Transverse colon (tissue), 4 donors: ENCODE data around the gene CHST3. TPM values are rescaled to one million over a fixed set of nuclear protein-coding genes. Genes with fewer than 3 reads are reported as not detected.

Experiments used
- DNase-seq: peaks from one replicate; pipeline ENCODE4 v3.0.0-alpha.2; 2019
- H3K27ac ChIP-seq, 4 donors: fragments of 200-600 bp; sonication (generic); 2 replicates each; pipeline ENCODE4 v1.5.1; 2016 to 2018; ENCODE audit warnings: inconsistent platforms in 4 of 4
- H3K27me3 ChIP-seq: fragments of 200-600 bp; sonication (generic); 2 replicates; pipeline ENCODE4 v1.5.1; 2017; ENCODE audit warnings: inconsistent platforms
- H3K36me3 ChIP-seq, 4 donors: fragments of 200-600 bp; sonication (generic); 2 replicates each; pipeline ENCODE4 v1.5.1; 2017 to 2019; ENCODE audit warnings: inconsistent platforms in 4 of 4
- H3K4me1 ChIP-seq, 4 donors: fragments of 200-600 bp; sonication (generic); 2 replicates each; pipeline ENCODE4 v1.5.1; 2017 to 2020; ENCODE audit warnings: inconsistent platforms in 4 of 4
- H3K4me3 ChIP-seq, 4 donors: fragments of 200-600 bp; sonication (generic); 1 replicate in 1 of 4; 2 replicates in 3 of 4; pipeline versions ENCODE4 v1.5.1 to v1.6.1; 2017 to 2019; ENCODE audit warnings: inconsistent platforms in 4 of 4
- H3K9me3 ChIP-seq, 2 donors: fragments of 200-600 bp; sonication (generic); 2 replicates each; pipeline ENCODE4 v1.5.1; 2017 to 2019; ENCODE audit warnings: inconsistent platforms in 2 of 2
- EP300 ChIP-seq: sonication (generic); formaldehyde crosslinking; IDR thresholded peaks from one replicate; pipeline ENCODE4 v1.6.1; 2017; ENCODE audit warnings: antibody characterized with exemption, low read depth
- POLR2A ChIP-seq: fragments of 450-650 bp; IDR thresholded peaks from one replicate; pipeline ENCODE4 v1.6.1; 2016; ENCODE audit warnings: antibody characterized with exemption, mild to moderate bottlenecking, moderate library complexity
- POLR2AphosphoS5 ChIP-seq, 3 donors: sonication (generic); formaldehyde crosslinking; IDR thresholded peaks; one replicate each; pipeline ENCODE4 v1.6.1; 2016; ENCODE audit warnings: antibody characterized with exemption in 3 of 3
- whole genome bisulfite sequencing, 2 donors: methylation state at CpG; one replicate each; pipeline ENCODE4 v1.1.5; 2018; ENCODE audit warnings: low coverage in 1 of 2; 5-methylcytosine and 5-hydroxymethylcytosine counted together
- in situ Hi-C, 4 donors: fragments of 200-750 bp; cut with MboI; loops; one replicate each; pipeline versions ENCODE4 v1.15.0 to v1.15.1; 2017; ENCODE audit warnings: low sequenced_read_pairs in 3 of 4, low pct_ligation_motif_present in 1 of 4, low pct_unique_long_range_greater_than_20kb in 1 of 4
- intact Hi-C: fragments of 100-400 bp; cut with DNase I; formaldehyde crosslinking; loops from one replicate; pipeline ENCODE4 v1.15.1; 2023; ENCODE audit warnings: low total_unique reads
- total RNA-seq, 4 donors: library from RNA; depleted of rRNA; stranded (reverse); fragments of >200 nt; gene quantifications; one replicate each; pipeline ENCODE4 v1.1.0, GENCODE V29; 2016
- TF ChIP-seq, protein P1 (sequence below), 5 experiments: fragments of 200-600 bp in 3 of 5; fragments of 450-650 bp in 2 of 5; sonication (generic) in 3 of 5; IDR thresholded peaks; 1 replicate in 2 of 5; 2 replicates in 3 of 5; pipeline ENCODE4 v1.5.1; 2016 to 2017; ENCODE audit warnings: antibody characterized with exemption in 5 of 5, inconsistent platforms in 3 of 5, mild to moderate bottlenecking in 2 of 5, moderate library complexity in 1 of 5

The CHST3 gene
- total RNA-seq, 4 donors from 2014 or later: 1.6 to 10.5 (median 3.9) TPM

DNA sequence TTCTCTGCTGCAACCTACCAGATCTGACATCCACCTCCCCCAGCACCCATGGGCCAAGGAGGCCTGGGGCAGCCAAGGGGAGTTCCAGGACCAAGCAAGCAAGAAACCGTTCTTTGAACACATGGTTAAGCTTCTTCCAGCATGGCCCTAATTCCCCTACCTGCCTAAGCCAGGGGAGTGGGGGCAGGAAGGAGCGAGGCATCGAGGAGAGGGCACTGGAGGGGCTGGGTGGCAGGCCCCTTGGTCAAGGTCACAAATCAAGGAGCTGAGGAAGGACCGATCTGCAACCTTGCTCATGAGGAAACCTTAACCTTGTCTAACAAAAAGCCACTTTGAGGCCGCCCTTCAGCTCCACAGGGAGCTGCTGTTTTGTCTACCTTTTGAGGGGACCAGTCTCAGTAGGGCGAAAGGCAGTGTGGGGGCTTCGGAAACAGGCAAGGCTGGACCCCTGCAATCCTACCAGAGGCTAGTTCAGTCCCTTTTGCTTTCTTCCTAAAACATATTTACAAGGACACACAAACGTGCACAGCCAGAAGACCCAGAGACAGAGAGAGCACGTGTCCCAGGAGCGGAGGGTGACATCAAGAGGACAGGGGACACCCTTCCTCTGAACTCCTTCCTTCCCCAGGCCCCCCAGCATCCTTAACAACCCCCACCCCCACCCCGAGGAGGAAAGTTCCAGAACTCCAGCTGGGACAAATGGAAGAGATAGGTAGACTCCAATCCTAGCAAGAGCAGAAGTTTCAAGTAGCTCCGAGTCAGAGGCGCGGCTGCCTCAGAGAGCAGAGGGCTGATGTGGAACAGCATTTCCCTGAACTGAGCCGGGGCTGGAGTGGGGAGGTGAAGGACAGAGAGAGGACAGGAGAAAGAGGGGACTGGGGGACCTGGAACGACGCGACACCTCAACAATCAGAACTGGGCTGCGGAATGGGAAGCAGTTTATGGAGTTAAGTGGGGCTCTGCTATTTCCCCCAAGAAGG is 95.9 kb downstream of the CHST3 start:
- intact Hi-C loops: no loop called here
- in situ Hi-C loops: loop anchor here in 2 of 4 donors (25.0 kb wide), 1 partner anchor 277 kb away; no protein-coding TSS in a partner anchor
- Histone ChIP-seq H3K4me1 (peaks cover 0 to 6% (median 2%) of the 10 kb centered on the region in 4 donors), H3K27me3 (no peaks in the 10 kb centered on the region), H3K36me3 (no peaks in the 10 kb centered on the region), H3K9me3 (no peaks in the 10 kb centered on the region), H3K4me3 (no peak overlapping the region), H3K27ac (no peak overlapping the region)
- WGBS, 2 donors: 78 to 87% methylated on average over 3 to 19 of the region's 19 CpGs
- DNase-seq: no peak
- TF ChIP-seq, protein P1, sequence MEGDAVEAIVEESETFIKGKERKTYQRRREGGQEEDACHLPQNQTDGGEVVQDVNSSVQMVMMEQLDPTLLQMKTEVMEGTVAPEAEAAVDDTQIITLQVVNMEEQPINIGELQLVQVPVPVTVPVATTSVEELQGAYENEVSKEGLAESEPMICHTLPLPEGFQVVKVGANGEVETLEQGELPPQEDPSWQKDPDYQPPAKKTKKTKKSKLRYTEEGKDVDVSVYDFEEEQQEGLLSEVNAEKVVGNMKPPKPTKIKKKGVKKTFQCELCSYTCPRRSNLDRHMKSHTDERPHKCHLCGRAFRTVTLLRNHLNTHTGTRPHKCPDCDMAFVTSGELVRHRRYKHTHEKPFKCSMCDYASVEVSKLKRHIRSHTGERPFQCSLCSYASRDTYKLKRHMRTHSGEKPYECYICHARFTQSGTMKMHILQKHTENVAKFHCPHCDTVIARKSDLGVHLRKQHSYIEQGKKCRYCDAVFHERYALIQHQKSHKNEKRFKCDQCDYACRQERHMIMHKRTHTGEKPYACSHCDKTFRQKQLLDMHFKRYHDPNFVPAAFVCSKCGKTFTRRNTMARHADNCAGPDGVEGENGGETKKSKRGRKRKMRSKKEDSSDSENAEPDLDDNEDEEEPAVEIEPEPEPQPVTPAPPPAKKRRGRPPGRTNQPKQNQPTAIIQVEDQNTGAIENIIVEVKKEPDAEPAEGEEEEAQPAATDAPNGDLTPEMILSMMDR (IDR thresholded peaks at IDR 0.05): no peak
- TF ChIP-seq EP300 (no peak), POLR2AphosphoS5 (IDR thresholded peaks at IDR 0.05) (no peak)

DNA sequence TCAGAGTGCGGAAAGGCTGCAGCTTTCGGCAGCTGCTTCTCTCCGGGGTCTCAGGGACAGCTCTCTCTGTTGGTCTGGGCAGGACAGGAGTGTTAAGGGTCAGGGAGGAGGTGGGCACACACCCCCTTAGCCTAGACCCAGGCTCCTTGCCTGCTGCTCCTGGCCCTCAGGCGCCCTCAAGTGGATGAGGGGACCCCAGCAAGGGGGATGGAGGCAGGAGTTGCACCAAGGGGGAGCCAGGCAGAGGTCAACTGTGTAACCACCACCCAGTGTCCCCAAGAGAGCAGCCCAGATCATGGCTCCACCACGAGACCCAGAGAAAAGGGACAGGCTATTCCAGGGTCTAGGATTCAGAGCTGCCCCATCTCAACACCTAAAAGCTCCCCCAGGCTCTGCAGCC is 97.3 kb downstream of the CHST3 start:
- DNase-seq: no peak
- TF ChIP-seq, protein P1 (IDR thresholded peaks at IDR 0.05): no peak
- intact Hi-C loops: no loop called here

DNA sequence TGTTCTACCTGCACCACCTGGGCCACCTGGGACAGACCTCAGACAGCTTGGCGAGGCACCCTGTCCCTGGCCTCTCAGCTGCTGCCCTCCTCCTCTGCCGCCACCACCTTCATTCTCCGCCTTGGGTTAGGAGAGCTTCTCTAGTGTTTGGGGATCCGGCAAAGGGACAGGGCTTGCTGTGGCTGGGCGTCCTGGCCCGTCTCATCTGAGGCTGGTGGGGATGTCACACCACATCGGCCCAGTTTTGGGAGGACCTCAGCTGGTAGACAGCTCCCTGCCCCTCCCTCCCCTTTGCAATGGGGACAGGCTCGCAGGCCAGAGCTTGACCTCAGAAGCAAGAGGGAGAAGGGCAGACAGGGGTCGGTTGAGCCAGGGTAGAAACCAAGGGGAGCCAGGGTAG is 97.7 kb downstream of the CHST3 start:
- Histone ChIP-seq H3K4me3 (no peak overlapping the region), H3K27me3 (no peaks in the 10 kb centered on the region), H3K27ac (no peak overlapping the region), H3K36me3 (no peaks in the 10 kb centered on the region), H3K9me3 (no peaks in the 10 kb centered on the region), H3K4me1 (peaks cover 0 to 6% (median 2%) of the 10 kb centered on the region in 4 donors)
- DNase-seq: no peak
- 89% methylated on average over 8 of the region's 9 CpGs; no CpG with 5 or more reads in 1 of the 2 donors for WGBS, 2 donors
- in situ Hi-C loops: loop anchor here in 2 of 4 donors (25.0 kb wide), 1 partner anchor 275 kb away; no protein-coding TSS in a partner anchor
- intact Hi-C loops: no loop called here
- no peak for TF ChIP-seq EP300
- TF ChIP-seq, protein P1 (IDR thresholded peaks at IDR 0.05): no peak
- TF ChIP-seq POLR2A: no peak
- TF ChIP-seq POLR2AphosphoS5 (IDR thresholded peaks at IDR 0.05): no peak

More for the DNA sequence above, 97.3 kb downstream of the CHST3 start:
- H3K4me3 ChIP-seq: no peak overlapping the region
- 78% methylated on average over 5 of the region's 5 CpGs; no CpG with 5 or more reads in 1 of the 2 donors for WGBS, 2 donors
- in situ Hi-C loops: loop anchor here in 2 of 4 donors (25.0 kb wide), 1 partner anchor 276 kb away; no protein-coding TSS in a partner anchor
- H3K9me3 ChIP-seq: no peaks in the 10 kb centered on the region
- H3K27ac ChIP-seq: no peak overlapping the region
- H3K4me1 ChIP-seq: peaks cover 0 to 6% (median 2%) of the 10 kb centered on the region in 4 donors
- H3K27me3 ChIP-seq: no peaks in the 10 kb centered on the region
- H3K36me3 ChIP-seq: no peaks in the 10 kb centered on the region

DNA sequence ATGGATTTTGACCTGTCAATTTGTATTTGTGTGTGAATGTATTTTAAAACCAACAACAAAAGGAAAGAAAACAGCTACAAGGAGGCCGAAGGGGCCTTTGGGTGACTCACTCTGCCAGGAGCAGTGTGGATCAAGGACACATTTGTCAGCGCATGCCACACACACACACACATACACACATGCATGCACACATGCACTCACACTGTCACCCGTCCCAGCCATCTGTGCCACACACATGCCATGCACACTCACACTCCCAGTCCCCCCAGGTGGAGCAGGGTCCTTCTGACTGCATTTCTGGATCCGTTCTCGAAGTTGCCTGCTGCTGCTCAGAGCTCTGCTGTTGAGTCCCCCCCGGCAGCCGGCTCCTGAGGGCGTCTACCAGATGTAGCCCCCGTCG is 98.2 kb downstream of the CHST3 start:
- intact Hi-C loops (no loop called here), in situ Hi-C loops (loop anchor here in 2 of 4 donors (25.0 kb wide), 1 partner anchor 275 kb away; no protein-coding TSS in a partner anchor)
- peaks cover 0 to 6% (median 2%) of the 10 kb centered on the region in 4 donors for H3K4me1 ChIP-seq
- DNase-seq: no peak
- H3K4me3 ChIP-seq: no peak overlapping the region
- no peaks in the 10 kb centered on the region for H3K27me3 ChIP-seq
- 94% methylated on average over 10 of the region's 10 CpGs; no CpG with 5 or more reads in 1 of the 2 donors for WGBS, 2 donors
- H3K27ac ChIP-seq: no peak overlapping the region
- TF ChIP-seq POLR2A: no peak
- no peak for TF ChIP-seq EP300
- TF ChIP-seq, protein P1 (IDR thresholded peaks at IDR 0.05): no peak
- no peak for TF ChIP-seq POLR2AphosphoS5 (IDR thresholded peaks at IDR 0.05)
- H3K36me3 ChIP-seq: no peaks in the 10 kb centered on the region
- H3K9me3 ChIP-seq: no peaks in the 10 kb centered on the region
